Measurements from ENCODE around the gene PKP4.
"Not testable (repeated sequence)": the region's sequence is repeated elsewhere in the genome, so short reads cannot be mapped to it uniquely, and the experiment has no call there.

GRCh38 chr2:158472829-158473228, 16.1 kb downstream of the PKP4 start:
- TF ChIP-seq CTCF, POLR2AphosphoS5 (IDR thresholded peaks at IDR 0.05): not testable (repeated sequence)
